GM18508 (cell line): Measurements from ENCODE around the gene RNF111.

Experiments
- ATAC-seq: cut with Tn5 transposase; IDR thresholded peaks from one replicate; pipeline ENCODE4 v1.9.1; 2021; ENCODE audit warnings: moderate number of reproducible peaks; ENCODE audit not compliant: insufficient read depth, unreplicated experiment

Gene RNF111

DNA sequence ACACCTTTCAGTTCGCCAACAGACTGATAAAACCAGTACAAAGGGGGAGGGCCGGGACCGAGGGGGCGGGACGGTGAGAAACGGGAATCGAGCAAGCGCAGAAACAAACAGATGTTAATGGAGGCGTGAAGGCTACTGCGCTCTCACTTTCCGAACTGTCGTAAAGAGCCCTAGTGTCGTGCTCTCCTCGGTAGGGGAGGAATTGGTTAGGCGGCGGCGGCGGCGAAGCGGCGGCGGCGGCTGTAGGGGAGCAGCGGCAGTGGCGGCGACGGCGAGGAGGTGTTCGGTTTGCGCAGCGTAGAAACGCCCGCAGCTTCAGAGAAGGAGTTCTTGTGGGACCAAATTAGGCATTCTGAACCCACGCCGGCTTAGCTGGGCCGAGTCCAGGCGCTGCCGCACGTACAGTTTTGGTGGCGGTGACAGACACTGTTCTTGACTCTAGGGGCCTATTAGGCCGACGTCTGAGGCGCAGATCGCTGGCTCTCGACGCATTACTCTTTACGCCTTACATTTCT is at the start of gene RNF111:
Gene RNF111 (plus strand): TSS at position 173 of the 515 bp plus-strand sequence. CDS start 43,160 bp downstream, outside the sequence.
- ATAC-seq: peak; percentile 38

DNA sequence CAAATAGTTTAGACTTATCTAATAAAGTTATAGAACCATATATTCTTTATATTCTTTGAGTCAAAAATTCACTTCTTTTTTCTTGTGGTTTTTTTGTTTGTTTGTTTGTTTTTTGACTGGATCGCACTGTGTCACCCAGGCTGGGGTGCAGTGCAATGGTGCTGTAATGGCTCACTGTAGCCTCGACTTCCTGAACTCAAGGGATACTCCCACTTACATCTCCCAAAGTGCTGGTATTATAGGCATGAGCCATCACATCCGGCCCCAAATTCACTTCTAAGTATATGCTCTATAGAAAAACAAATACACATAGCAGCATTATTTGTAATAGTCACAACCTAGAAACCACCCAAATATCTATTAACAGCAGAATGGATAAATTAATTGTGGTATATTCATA is 40.3 kb upstream of the RNF111 start:
- no peak for ATAC-seq

DNA sequence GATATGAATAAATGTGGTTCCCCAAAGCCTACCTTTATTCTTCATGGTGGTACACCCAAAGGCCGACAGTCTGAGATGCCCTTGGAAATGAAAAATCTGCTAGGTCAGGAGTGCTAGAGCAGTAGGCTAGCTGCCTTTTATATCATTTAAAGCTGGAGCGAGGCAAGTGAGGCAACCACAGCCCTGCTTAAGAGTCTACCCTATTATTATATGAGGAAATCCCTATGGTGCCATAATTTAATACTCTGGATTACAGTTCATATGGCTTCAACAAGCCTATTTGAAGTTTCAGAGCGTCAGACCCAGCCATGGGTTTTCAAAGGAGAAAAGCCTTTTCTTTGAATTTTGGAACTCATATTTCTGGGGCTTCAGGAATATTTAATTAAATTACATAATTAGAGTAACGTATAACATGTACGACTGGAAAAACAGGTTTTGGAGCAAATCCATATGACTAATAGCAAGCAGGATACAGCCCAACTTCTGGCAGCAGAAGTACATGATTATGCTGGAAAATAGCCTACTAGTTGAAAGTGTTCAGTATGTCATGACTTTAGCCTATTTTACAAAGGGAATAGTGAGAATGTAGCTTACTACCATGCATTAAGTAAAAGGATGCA is 36.0 kb upstream of the RNF111 start:
- ATAC-seq: no peak

DNA sequence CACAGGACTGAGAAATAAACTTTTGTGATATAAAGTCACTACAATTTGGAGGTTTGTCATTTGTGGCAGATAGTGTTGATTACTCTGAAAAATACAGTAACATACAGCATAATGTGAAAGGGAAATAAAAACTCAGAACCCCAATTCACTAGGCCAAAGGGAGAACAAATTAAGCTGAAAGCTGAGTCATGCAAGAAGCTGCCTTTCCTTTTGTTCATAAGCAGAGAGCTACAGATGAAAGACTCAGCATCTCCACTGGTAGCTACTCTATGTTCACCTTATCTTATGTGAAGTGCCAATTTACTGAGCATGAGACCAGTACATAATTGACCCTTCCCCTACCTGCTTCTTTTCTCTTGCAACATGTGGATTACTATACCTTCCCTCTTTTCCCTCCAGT is 34.7 kb upstream of the RNF111 start:
- ATAC-seq: no peak

DNA sequence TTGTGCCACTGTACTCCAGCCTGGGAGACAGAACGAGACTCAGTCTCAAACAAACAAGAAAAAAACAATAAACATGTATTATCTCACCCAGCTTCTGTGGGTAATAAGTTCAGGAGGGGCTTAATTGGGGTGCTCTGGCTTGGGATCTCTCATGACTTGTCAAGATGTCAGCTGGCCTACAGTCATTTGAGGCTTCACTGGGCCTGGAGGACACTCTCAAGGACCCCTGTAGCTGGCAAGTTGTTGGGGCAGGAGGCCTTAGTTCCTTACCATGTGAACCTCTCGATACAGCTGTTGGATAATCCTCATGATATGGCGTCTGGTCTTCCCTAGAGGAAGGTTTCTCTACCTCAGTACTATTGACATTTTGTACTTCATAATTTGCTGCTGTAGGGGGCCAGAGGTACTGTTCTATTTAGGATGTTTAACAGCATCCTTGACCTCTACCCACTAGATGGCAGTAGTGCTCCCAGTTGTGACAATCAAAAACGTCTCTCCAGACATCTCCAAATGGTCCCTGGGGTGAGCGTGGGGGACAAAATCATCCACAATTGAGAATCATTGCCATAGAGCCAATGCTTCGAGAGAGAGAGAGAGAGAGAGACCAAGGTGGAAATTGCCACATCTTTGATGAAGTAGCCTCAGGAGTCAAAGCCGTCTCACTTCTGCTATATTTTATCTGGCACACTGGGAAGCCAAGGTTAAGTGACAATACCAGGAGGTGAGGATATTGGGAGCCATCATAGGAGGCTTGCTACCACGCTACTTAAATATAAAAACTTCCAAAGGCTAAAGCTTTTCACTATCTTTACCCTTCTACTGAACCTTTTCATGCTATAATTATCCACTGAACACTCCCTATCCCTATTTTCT is 30.1 kb upstream of the RNF111 start:
- ATAC-seq: no peak

DNA sequence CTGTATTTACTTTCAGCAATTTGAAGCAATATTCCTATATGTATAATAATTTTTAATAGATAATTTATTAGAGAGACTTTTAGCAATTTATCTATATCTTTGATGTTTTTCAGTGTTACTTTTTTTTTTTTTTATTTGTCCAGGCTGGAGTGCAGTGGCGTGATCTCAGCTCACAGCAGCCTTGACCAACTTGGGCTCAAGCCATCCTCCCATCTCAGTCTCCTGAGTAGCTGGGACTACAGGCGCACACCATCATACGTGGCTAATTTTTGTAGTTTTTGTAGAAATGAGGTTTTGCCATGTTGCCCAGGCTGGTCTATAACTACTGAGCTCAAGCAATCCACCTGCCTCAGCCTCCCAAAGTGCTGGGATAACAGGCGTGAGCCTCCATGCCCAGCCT is 28.7 kb upstream of the RNF111 start:
- ATAC-seq: no peak

DNA sequence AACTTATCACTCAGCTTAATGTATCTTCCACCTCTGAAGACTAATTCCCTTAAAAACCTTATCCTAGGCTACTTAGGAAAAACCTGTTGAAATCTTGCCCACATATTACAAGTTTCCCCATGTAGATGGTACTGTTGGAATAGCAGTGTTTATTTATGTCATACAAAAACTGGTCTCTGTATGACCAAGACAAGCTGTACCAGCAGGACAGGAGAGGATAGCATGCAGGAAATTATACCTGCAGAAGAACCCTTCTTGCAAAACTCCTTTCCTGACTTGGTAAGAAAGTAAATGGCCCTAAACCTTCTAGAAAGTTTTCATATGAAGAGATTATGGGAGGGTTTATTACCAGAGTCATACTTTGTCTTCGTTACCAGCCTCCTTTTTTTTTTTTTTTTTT is 25.3 kb upstream of the RNF111 start:
- ATAC-seq: no peak

DNA sequence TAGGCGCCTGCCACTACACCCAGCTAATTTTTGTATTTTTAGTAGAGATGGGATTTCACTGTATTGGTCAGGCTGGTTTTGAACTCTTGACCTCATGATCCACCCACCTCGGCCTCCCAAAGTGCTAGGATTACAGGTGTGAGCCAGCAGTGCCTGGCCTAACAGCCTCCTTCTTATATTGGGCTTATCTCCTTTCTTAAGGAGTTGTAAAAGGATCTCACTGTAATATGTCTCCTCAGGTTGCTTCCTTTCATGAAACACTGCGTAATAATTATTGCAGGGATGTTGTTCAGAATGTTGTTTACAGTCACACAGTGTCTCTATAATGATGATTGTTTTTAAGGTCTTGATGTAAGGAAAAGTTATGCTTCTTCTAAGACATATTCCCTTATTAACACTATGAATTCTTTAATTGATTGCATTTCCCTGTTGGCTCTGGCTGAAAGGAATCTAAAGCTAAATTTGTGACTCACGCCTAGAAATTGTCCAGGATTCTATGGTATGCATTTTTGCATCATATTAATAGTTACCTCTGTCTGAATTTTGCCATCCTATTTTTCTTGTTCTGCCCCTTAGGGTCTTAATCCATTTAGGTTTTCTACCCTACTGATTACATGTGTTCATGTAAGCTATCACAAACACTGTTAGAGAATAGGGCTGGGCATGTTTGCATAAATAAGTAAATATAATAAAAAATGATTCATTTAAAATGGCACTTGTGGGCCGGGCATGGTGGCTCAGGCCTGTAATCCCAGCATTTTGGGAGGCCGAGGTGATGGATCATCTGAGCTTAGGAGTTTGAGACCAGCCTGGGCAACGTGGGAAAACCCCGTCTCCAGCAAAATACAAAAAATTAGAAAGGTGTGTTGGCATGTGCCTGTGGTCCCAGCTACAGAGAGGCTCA is 24.5 kb upstream of the RNF111 start:
- ATAC-seq: no peak

DNA sequence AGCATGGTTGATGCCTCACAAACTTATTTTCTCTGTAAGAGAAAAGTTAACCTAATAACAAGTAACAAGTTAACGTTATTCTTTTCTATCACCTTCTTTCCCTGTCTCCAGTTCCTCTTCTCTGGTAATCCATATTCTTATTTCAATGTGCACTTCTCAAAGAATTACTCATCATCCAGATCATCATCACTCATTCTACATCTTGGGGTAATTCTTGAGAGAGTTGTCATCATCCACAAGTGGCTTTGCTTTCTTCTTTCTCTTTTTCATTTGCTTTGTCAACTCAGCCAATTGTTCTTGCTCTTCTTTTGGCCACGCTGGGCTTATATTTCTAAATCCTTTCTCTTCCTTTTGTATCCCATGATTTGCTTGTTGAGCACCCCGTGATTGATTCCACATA is 20.8 kb upstream of the RNF111 start:
- ATAC-seq: no peak

DNA sequence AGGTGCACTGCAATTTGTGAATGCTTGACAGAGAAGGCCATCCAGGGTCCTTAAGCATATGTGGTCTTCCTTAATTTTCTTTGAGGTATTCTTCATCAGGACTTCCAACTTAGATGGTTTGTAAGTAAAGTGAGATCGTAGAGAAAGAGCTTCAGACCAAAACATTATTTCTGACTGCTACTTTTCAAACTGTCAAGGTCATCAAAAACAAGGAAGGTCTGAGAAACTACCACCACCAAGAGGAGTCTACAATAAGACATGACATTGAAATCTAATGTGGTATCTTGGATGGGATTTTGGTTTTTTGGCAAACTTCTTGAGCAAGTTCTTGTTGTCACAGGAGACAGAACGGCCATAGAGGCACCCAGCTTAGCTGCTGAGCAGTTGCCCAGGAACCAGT is 20.0 kb upstream of the RNF111 start:
- no peak for ATAC-seq

DNA sequence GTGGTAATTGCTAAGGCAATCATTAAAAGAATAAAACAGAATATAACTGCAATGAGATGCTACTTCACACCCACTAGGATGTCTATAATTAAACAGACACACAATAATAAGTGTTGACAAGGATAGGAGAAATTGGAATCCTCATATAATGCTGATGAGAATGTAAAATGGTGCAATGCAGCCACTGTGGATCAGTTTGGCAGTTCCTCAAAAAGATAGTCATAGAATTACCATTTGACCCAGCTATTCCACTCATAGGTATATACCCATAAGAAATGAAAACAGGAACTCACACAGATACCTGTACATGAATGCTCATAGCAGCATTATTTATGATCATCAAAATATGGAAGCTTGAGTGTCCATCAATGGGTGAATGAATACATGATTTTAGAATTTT is 9.6 kb upstream of the RNF111 start:
- no peak for ATAC-seq

DNA sequence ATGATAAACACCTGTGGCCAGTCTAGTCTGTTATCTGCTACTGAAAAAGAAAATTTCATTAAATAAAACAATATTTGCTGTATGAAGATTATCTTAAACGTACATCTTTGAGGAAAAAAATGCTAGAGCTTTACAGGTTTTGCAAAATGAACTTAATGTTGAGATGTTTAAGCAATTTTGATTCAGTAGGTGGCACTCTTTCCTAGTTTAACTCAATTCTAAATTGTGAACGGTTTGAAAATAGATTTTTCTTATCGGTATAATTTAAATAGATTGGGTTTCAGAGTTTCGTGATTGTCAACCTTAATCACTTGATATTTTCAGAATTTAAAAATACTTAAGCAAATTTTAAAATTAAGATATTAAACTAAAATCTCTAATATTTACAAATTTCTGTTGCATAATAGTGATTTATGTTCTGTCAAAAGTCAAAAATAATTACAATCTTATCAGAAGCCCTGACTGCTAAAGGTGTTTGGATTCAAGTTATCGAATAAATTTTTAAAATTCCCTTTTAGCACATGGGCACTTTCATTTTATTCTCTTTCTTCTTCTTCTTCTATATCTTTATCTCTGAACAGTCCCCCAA is 7.0 kb upstream of the RNF111 start:
- ATAC-seq: no peak

DNA sequence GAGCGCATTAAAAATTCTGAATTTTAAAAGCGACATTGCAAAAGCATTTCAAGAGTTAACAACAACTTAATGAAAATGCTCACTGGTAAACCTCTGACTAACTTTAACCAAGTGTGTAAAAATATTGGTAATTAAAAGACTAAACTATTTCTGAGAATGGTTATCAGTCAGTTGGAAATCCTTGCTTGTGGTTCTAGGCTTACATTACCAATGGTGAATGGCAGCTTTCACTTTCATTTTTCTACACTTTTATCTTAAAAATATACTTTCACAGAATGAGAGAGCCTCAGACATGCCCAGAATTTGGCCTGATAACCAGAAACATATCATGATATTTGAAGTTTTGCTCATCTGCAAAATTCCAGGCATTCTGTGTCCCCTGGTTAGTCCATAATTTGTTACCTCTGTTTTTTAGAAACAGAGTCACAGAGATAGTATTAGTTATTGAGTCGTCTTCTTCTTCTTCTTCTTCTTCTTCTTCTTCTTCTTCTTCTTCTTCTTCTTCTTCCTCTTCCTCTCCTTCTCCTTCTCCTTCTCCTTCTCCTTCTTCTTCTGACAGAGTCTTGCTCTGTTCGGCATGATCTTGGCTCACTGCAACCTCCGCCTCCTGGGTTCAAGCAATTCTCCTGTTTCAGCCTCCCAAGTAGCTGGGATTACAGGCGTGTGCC is 5.5 kb upstream of the RNF111 start:
- no peak for ATAC-seq

DNA sequence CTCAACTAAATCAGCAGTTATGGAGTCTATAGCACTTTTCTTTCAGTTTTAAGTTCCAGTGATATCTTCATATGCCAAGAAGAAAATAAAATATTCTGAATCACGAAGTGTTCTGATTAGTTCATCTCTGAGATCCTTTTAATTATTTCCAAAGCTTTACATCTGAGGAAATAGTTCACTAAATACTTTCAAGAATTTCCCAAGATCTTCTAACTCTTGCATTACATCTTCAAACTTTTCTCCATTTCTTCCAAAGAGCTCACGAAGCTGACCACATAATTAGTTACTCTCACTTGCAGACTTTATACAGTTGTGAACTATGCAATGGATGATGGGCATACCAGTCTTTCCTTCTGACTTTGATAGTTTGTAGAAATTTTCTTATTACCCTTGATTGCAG is 4.2 kb upstream of the RNF111 start:
- no peak for ATAC-seq

DNA sequence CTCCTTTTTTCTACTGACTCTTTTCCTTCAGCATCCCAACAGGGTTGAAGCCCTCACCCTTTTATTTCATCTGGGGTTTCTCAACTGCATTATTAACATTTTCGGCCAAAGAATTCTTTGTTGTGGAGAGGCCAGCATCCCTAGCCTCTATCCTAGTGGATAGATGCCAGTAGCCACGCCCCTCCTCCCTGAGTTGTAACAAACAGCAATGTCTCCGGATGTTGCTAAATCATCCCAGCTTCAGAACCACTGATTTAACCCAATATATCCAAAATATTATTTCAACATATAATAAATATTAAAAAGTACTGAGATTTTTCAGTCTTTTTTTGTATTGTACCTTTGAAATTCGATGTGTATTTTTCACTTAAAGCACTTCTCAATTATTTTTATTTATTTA is 2.0 kb upstream of the RNF111 start:
- ATAC-seq: no peak

DNA sequence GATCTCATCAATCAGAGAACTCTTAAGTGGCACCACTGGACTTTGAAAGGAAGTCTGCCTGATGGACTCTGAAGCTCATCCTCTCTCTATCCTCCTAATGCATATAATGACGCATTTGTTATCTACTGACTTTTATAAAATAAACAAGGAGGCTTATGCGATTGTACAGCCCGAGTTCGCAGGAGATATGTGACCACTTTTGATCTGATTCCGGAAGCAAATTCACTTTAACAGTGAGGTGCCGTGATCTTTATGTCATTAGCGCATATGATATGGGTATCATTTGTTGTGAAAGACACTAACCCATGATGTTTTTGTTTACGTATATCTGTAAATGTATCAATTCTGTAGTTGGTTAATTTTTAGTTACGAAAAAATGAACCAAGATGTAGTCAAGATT is 427 bp upstream of the RNF111 start:
- ATAC-seq: no peak

DNA sequence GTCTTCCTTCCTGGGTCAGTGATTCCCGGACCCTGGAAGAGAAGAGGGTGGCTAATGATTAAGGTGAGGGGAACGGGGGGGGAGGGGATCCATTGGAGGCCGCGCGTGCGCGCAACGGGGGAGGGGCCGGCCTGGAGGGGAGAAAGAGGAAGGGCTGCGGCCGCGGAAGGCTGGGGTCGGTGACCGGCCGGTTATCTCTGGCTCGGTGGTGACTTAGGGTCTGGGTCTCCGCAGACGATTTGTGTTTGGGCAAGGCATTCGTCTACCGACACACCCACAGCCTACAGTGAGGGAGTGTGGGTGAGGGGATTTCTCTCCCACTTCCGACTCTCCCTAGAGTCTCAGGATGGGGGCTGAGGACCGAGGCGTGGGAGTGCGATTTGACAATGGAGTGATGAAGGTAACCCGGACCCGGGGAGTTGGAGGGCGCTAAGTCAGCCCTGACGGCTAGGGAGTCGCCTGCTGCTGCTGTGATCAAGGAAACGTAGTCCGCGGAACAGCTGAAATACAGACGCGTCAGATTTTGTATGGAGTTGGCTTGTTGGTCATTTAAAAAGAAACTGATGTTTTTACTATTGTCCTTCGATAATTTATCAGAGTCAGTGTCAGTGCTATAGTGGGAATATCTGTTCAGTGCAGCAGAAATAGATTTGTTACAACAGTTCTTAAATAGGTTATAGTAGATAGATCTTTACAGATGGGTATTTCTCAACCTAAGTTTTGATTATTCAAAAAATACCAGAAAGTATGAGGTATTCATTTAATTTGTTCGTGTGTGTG is 733 bp downstream of the RNF111 start:
- peak; percentile 22 for ATAC-seq

DNA sequence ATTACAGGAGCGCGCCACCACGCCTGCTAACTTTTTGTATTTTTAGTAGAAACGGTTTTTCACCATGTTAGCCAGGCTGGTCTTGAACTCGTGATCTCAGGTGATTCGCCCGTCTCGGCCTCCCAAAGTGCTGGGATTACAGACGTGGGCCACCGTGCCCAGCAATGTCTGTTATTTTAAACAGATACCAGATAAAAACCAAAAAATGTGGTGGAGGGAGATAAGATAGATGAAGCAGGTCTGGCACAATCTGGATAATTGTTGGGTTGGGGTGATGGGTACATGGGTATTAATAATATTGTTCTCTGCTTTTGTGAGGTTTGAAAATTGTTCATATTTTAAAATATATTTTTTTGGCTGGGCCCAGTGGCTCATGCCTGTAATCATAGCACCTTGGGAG is 4.7 kb downstream of the RNF111 start:
- ATAC-seq: no peak

DNA sequence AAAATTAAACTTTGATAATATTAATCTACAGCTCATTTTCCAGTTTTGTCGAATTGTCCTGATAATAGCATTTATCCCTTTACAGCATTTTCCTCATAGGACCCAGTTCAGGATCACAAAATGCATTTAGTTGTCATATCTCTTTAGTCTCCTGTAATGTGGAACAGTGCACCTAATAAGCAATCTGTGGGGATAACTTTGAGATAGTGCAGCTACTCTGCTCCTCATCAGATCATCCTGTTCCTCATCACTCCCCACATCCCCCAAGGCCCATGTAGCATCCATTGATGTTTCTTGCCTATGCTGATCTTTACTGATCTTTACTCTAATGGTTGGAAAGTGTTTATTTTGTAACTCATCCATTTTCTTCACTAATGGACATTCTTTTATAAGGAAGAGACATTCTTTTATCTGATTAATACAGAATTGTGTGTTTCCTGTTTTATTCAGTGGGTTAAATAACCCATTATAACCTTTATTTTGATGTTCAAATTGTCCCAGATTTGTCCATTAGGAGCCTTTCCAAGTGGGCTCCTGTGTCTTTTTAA is 7.5 kb downstream of the RNF111 start:
- ATAC-seq: no peak
